GM21737 (cell line): Measurements from ENCODE around the gene SLC13A3.

Experiments used
- ATAC-seq: cut with Tn5 transposase; IDR thresholded peaks from one replicate; pipeline ENCODE4 v1.9.1; 2021; ENCODE audit warnings: mild to moderate bottlenecking, moderate library complexity; ENCODE audit not compliant: unreplicated experiment

Gene SLC13A3, protein sequence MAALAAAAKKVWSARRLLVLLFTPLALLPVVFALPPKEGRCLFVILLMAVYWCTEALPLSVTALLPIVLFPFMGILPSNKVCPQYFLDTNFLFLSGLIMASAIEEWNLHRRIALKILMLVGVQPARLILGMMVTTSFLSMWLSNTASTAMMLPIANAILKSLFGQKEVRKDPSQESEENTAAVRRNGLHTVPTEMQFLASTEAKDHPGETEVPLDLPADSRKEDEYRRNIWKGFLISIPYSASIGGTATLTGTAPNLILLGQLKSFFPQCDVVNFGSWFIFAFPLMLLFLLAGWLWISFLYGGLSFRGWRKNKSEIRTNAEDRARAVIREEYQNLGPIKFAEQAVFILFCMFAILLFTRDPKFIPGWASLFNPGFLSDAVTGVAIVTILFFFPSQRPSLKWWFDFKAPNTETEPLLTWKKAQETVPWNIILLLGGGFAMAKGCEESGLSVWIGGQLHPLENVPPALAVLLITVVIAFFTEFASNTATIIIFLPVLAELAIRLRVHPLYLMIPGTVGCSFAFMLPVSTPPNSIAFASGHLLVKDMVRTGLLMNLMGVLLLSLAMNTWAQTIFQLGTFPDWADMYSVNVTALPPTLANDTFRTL

DNA sequence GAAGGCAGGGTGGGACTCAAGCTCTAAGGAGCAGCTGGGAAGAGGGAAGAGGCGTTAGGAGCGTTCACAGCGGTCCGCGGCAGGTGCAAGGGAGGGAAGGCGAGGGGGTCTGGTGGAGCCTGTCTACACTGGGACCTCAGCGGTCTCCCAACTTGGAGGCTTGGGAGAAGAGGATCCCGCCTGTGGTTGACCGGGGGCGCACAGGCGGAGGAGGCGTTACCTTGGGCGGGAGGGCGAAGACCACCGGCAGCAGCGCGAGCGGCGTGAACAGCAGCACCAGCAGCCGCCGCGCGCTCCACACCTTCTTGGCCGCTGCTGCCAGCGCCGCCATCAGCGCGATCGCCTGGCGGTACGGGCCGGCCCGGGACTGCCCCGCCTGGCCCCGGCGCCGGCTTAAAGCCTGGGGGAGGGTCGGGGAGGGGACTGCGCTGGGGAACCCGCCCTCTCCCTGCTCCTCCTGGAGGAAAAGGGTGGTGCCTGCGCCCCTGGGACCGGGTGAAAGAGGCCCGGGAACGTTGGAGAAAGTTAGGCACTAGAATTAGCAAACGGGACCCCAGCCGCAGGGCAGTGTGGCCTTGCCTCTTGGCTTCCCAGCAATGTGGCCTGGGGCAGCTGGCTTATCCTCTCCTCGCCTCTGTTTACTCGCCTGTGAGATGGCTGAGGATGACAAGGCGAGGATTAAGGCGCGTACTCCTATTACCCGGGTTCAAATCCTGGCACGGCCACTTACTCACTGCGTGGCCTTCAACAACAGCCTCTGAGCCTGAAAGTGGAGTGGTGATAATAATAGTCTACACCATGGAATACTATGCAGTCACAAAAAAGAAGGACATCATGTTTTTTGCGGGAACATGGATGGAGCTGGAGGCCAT lies at the start of gene SLC13A3:
Gene SLC13A3, minus strand, starts transcription at position 369 of the 872 bp plus-strand sequence. Its CDS starts 38 bp downstream, at position 331.
- ATAC-seq: no peak

DNA sequence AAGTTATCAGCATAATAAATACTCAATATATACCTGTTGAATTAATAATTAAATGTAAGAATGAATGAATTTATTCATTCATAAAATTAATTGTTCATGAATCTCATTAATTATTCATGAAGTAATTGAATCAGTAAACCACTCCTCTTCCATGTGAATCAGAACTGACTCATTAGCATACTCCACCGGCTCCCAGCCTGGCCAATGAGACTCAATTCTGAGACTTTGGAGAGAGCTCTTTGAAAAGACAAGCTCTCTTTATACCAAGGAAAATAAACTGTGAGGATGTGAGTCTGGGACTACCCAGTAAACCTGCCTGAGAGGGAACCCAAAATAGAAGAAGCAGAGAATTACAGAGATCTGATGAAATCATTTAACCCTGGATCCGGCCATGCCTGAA lies 49.8 kb upstream of the SLC13A3 start:
- ATAC-seq: no peak

DNA sequence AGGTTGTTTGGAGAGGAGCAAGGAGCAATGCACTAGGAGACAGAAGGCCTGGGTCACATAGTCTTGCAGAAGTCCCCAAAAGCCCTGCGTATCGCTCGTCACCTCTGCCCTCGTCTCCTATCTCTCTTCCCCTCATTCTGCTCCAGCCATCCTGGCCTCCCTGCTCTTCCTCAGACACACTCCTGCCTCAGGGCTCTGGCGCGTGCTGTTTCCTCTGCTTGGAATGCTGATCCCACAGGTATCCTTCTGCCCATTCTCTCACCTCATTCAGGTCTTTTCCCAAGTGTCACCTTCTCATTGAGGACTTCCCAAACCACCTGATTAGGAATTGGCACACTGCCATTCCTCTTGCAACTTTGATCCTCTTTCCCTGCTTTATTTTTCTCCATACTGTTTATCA lies 49.2 kb upstream of the SLC13A3 start:
- ATAC-seq: no peak

DNA sequence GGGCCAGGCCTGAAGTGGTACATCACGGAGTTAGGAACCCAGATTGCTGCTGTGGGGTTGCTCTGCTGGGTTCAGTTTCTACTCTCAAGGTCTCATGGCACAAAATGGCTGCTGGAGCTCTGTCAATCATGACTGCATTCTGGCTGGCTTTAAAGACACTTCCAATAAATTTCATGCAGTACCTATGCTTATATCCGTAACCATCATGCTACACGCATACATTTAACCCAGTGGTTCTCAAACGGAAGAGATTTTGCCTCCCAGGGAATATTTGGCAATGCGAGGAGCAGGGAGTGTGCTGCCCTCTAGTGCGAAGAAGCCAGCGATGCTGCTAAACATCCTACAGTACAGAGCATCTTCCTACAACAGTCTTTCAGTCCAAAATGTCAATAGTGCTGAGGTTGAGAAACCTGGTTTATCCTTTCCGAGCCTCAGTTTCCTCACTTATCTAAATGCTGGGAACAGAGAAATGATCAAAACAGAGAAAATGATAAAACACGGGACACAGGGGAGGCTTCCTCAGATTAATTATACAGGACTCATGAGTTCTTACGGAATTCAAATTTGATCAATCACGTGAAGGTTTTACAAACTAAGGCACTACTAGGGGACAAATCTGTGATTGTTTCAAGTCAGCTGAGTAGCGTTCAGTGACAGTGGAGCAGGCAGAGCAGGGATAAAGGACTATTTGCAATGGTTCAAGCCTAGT lies 48.5 kb upstream of the SLC13A3 start:
- ATAC-seq: no peak

DNA sequence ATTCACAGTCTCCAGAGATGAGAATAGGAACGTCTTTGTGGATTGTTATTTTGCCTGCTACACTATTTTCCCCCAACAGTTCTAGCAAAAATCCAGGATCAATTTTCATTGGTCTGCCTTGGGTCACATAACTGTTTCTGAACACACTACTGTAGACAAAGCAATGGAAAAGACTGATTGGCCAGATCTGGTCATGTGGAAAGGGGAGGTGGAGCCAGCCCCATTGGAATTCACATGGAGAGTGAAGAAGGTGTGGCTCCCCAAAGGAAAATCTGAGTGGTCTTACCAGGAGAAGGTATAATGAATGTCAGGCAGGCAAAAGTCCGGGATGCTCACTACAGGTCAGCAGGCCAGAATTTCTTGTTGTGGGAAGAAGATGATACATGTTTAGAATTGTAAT lies 47.5 kb upstream of the SLC13A3 start:
- ATAC-seq: no peak

DNA sequence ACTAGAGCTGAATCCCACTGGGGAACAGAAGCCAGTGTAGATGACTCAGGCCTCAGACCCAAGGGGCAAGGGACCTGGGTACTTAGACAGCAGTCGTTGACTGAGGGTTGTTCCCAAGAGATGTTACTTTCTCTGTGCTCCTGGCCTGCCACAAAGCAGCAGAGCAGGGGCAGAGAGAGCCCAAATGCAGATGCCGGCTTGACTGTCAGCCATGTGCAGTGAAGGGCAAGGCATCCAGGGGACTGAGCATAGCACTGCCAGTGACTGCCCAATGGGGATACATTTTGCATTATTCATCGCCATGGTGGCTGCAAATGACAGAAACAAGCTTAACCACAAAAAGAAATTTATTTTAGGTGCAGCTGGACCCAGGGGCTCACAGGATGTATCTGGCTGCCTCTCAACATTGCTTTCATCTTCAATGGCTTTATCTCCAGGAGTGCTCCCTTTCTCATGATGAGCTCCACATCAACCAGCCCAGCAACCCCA lies 45.6 kb upstream of the SLC13A3 start:
- ATAC-seq: no peak

DNA sequence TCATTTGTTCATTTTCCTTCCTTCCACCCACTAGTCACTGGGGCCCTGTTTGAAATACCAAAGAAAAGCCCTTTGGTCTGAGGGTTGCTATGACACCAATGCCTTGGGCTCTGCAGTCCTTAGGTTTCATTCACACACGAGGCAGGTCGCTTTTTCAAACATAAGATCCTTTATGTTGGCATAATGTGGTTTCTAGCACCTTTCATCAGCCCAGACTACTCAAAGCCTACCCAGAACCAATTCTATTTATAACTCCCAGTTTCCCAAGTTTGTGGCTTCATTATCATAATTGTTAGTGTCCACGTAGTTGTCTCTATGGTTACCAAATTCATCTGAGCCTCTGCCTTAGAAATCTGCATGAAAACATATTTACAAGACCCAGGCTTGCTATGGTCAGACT lies 44.6 kb upstream of the SLC13A3 start:
- ATAC-seq: no peak

DNA sequence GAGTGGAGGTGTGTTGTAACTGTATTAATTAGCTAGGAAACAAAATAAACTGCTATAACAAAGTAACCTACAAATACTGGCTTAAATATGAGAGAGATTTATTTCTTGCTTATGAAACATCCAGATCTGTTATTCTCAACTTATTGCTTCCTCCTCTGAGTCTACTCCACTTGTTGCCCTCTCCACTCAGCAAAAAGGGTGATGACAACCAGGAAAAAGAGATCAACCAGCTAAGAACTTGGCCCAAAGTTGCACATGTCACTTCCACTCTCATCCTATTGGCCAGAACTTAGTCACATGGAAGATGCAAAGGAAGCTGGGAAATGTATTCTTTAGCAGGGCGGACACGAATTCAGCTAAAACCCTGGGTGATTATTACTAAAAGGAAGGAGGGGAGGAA lies 43.2 kb upstream of the SLC13A3 start:
- ATAC-seq: no peak

DNA sequence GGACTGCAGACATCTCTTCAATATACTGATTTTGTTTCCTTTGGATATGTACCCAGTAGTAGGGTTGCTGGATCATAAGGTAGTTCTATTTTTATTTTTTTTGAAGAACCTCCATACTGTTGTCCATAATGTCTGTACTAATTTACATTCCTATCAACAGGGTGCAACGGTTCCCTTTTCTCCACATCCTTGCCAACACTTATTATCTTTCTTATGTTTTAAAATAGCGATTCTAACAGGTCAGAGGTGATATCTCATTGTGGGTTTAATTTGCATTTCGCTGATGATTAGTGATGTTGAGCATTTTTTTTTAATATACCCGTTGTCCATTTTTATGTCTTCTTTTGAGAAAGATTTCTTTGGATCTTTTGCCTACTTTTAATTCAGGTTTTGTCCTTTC lies 39.9 kb upstream of the SLC13A3 start:
- ATAC-seq: no peak

DNA sequence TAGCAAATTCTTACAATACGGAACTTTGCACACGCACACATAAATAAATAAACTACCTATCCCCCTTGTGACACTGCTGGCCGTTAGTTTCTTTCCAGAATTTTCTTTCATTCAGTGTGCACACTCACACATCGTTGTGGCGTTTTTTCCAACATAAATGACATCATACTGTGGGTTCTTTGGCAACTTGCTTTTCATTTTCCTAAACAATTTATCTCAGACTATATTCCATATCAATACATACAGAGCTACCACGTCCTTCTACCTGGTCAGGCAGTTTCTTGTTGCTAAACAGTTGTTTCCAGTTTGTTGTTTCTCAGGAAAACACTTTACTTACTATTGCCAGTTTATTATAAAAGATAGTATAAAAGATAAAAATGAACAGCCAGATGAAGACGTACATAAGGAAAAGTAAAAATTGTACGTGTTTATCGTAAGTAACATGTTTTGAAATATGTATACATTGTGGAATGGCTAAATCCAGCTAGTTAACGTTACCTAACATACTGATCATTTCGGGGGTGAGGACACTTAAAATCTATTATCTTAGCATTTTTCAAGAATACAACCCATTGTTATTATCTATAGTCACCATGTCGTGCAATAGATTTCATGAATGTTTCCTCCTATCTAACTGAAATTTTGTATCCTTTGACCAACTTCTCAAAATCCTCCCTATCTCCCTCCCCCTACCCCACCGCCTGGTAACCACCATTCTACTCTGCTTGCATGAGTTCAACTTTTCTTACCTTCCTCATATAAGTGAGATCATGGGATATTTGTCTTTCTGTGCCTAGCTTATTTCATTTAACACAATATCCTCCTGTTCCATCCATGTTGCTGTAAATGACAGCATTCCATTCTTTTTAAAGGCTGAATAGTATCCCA lies 39.2 kb upstream of the SLC13A3 start:
- no peak for ATAC-seq

DNA sequence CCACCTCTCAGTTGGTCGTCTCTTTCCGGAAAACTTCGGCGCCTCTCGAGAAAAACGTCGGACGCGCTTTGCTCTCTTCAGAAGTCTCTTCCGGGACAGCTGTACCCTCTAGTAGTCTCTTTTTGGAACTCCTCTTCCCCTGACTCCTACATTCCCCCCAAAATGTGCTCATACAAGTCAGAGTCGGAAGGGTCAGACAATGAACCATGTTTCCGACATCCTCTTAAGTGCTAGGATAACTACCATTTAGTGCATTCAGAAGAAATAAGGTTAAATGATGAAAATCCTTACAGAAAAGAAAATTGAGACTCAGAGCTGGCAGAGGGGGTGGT lies 38.5 kb upstream of the SLC13A3 start:
- ATAC-seq: no peak

DNA sequence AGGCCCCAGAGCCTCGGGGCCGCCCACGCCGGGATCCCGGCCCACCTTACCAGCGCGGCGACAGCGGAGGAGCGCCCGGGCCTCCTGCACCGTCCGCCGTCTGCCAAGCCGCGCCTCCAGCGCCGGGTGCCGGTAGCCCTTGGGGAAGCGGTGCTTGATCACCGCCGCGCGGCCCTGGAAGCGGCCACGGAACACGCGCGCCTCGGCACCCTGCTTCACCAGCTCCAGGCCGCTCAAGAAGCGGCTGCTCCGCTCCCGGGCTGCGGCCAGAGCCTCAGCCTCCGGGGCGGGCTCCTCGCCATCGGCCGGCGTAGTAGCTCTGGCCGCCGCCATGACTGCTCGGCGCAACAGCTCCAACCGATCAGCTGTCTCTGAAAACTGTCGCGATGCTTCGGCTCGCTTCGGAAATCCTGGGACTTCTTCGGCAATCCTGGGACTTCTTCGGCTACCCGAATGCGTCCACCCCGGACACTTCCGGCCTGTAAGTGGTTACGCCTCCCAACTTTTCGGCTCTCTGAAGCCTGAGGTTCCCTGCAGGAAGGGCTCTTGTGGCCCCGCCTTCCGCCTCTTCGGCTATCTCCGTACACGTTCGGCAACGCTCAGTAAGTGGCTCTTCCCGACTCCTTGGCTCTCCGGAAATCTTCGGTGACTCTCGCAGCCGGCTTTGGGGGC lies 38.0 kb upstream of the SLC13A3 start, which contains the start of gene TP53RK:
Gene TP53RK, minus strand, starts transcription at position 363 of the 672 bp plus-strand sequence. Its CDS starts 30 bp downstream, at position 333.
- peak; percentile 95 for ATAC-seq

DNA sequence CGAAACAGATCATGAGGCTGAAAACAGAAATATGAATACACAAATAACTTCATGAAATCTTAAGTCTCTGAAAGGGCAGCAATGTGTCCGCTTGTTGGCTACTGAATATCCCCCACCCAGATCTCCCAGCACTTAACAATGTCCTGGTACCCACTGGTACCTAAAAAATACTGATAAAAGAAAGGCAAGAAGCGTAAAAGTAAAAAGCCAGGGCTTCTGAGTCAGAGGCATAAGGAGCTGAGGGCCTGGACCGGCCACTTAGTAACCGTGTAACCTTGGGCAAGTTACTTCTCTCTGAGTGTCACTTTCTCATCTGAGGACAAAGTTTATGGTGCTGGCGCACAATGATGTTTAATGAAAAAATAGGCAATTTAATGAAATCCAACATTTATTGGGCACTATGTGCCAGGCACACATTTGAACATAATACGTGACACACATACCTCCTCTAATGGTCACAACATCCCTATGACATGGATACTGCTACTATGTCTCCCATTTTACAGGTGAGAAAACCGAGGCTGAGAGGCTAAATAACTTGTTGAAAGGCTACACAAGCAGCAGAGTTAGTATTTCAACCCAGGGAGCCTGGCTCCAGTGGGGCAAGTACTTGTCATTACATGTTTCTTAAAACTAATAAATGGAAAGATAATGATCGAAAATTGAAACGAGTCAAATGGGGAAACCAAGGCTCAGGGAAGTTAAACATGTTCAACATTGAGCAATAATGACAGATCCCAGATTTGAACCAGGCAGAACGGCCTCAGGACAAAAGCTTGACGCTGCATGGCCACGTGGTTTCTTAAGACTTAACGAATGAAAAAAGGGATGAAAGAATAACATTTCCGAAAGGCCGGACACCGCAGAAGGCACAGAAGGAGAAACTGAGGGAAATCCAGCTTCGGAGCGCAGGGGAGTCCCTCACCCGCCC lies 37.2 kb upstream of the SLC13A3 start:
- ATAC-seq: no peak

DNA sequence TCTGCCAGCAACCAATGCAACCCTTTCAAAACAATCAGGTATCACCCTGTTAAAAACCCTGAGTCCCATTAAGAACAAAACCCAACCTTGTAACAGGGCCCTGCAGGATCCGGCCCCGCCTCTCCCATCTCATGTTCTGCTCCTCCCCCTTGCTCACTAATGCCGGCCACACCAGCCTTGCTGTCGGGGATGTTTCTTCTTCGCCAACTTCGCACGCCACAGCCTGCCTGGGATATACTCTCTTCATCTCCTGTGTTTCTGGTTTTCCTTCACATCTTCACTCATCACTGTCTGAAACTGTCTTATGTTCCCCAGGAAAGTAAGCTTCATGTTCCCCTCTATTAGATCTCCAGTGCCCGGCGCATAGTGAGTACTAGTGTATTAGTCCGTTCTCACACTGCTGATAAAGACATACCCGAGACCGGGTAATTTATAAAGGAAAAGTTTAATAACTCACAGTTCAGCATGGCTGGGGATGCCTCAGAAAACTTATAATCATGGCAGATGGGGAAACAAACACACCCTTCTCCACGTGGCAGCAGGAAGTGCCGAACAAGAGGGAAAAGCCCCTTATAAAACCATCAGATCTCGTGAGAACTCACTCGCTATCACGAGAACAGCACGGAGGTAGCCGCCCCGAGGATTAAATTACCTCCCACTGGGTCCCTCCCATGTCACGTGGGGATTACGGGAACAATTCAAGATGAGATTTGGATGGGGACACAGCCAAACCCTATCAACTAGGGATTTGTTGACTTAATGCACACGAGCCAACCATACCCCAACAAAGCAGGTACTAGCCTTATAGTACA lies 32.9 kb upstream of the SLC13A3 start:
- no peak for ATAC-seq

DNA sequence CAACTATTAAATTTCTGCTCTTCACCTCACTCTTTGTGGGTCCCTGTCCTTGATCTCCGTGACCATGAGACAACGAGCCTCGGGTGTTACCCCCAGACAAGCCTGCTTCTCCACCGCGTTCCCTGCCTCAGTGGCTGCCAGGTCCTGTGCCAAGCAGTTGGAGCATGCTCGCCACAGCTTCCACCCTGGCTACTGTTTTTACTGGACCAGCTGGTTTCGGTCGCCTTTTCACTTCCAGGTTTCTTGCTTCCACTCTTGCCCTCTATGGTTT lies 32.3 kb upstream of the SLC13A3 start:
- no peak for ATAC-seq

DNA sequence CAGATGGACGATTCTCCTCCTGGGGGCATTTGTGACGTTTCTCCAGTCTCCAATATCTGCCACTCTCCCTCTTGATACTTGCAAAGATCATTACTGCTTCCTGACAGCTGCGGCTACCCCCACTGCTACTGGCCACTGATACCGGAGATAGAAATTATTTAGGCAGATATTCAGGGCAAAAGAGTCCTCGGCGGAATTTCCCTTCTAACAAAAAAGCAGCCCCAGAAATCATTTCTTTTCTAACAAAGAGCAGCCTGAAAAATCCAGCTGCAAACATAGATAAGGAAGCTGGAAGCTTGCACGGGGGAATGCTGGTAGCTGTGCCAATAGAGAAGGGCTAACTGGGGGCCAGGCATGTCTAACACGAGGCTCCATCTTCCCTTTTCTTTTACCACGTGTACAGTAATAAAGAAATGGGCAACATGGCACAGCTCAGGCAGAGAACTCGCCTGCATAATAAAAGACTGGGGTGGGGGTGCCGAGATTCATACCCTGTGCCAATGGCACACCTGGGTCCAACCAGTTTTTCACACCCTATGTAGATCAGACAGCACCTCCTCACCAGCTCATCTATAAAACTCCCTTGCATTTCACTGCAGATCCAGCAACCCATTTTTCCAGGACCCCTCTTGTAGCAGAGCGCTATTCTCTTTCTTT lies 31.9 kb upstream of the SLC13A3 start:
- ATAC-seq: no peak
